ENCODE data around the gene GJC3.

- TF ChIP-seq, protein P1, sequence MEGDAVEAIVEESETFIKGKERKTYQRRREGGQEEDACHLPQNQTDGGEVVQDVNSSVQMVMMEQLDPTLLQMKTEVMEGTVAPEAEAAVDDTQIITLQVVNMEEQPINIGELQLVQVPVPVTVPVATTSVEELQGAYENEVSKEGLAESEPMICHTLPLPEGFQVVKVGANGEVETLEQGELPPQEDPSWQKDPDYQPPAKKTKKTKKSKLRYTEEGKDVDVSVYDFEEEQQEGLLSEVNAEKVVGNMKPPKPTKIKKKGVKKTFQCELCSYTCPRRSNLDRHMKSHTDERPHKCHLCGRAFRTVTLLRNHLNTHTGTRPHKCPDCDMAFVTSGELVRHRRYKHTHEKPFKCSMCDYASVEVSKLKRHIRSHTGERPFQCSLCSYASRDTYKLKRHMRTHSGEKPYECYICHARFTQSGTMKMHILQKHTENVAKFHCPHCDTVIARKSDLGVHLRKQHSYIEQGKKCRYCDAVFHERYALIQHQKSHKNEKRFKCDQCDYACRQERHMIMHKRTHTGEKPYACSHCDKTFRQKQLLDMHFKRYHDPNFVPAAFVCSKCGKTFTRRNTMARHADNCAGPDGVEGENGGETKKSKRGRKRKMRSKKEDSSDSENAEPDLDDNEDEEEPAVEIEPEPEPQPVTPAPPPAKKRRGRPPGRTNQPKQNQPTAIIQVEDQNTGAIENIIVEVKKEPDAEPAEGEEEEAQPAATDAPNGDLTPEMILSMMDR (IDR thresholded peaks at IDR 0.05) = no peak
- TF ChIP-seq, protein P2, sequence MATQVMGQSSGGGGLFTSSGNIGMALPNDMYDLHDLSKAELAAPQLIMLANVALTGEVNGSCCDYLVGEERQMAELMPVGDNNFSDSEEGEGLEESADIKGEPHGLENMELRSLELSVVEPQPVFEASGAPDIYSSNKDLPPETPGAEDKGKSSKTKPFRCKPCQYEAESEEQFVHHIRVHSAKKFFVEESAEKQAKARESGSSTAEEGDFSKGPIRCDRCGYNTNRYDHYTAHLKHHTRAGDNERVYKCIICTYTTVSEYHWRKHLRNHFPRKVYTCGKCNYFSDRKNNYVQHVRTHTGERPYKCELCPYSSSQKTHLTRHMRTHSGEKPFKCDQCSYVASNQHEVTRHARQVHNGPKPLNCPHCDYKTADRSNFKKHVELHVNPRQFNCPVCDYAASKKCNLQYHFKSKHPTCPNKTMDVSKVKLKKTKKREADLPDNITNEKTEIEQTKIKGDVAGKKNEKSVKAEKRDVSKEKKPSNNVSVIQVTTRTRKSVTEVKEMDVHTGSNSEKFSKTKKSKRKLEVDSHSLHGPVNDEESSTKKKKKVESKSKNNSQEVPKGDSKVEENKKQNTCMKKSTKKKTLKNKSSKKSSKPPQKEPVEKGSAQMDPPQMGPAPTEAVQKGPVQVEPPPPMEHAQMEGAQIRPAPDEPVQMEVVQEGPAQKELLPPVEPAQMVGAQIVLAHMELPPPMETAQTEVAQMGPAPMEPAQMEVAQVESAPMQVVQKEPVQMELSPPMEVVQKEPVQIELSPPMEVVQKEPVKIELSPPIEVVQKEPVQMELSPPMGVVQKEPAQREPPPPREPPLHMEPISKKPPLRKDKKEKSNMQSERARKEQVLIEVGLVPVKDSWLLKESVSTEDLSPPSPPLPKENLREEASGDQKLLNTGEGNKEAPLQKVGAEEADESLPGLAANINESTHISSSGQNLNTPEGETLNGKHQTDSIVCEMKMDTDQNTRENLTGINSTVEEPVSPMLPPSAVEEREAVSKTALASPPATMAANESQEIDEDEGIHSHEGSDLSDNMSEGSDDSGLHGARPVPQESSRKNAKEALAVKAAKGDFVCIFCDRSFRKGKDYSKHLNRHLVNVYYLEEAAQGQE (IDR thresholded peaks at IDR 0.05; ENCODE audit: insufficient read depth in 1 of 2, low read depth in 2 of 2, low read length in 1 of 2) = no peak
These were observed 52.5 kb downstream of the GJC3 start, which contains the start of gene OR2AE1 for GRCh38 chr7:99876933-99877332.
